Measurements from ENCODE around the gene C17orf113. TPM values are rescaled to one million over a fixed set of nuclear protein-coding genes. Genes with fewer than 3 reads are reported as not detected.
"Not testable (repeated sequence)": the region's sequence is repeated elsewhere in the genome, so short reads cannot be mapped to it uniquely, and the experiment has no call there.

The C17orf113 gene
- total RNA-seq, 1 donor from 2014 or later, result 2.2 TPM

- no peak overlapping the region for H3K27ac Mint-ChIP-seq (ENCODE audit: unreplicated experiment)
- no peaks in the 10 kb centered on the region for H3K27me3 Mint-ChIP-seq (ENCODE audit: low read depth)
- H3K9me3 Mint-ChIP-seq, result peaks cover 3% of the 10 kb centered on the region
- H3K4me3 Mint-ChIP-seq, result peak overlapping the region; percentile 31
- H3K4me1 Mint-ChIP-seq, result peaks cover 54% of the 10 kb centered on the region
- DNase-seq (ENCODE audit: low read depth, low spot score), result no peak
- peaks cover 9% of the 10 kb centered on the region for H3K36me3 Mint-ChIP-seq (ENCODE audit: low read depth)
- TF ChIP-seq, protein P1, sequence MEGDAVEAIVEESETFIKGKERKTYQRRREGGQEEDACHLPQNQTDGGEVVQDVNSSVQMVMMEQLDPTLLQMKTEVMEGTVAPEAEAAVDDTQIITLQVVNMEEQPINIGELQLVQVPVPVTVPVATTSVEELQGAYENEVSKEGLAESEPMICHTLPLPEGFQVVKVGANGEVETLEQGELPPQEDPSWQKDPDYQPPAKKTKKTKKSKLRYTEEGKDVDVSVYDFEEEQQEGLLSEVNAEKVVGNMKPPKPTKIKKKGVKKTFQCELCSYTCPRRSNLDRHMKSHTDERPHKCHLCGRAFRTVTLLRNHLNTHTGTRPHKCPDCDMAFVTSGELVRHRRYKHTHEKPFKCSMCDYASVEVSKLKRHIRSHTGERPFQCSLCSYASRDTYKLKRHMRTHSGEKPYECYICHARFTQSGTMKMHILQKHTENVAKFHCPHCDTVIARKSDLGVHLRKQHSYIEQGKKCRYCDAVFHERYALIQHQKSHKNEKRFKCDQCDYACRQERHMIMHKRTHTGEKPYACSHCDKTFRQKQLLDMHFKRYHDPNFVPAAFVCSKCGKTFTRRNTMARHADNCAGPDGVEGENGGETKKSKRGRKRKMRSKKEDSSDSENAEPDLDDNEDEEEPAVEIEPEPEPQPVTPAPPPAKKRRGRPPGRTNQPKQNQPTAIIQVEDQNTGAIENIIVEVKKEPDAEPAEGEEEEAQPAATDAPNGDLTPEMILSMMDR (conservative IDR thresholded peaks at IDR 0.05), result no peak
Measured at GRCh38 chr17:42023524-42024349, 26.7 kb downstream of the C17orf113 start.

- not testable (repeated sequence) for DNase-seq (ENCODE audit: low read depth, low spot score); H3K27ac Mint-ChIP-seq (ENCODE audit: unreplicated experiment); H3K9me3 Mint-ChIP-seq; H3K27me3 Mint-ChIP-seq (ENCODE audit: low read depth); H3K36me3 Mint-ChIP-seq (ENCODE audit: low read depth)
- peak overlapping the region; percentile 97 for H3K4me3 Mint-ChIP-seq
- peaks cover 51% of the 10 kb centered on the region for H3K4me1 Mint-ChIP-seq
Measured at GRCh38 chr17:42020845-42021244, 29.6 kb downstream of the C17orf113 start.

DNA sequence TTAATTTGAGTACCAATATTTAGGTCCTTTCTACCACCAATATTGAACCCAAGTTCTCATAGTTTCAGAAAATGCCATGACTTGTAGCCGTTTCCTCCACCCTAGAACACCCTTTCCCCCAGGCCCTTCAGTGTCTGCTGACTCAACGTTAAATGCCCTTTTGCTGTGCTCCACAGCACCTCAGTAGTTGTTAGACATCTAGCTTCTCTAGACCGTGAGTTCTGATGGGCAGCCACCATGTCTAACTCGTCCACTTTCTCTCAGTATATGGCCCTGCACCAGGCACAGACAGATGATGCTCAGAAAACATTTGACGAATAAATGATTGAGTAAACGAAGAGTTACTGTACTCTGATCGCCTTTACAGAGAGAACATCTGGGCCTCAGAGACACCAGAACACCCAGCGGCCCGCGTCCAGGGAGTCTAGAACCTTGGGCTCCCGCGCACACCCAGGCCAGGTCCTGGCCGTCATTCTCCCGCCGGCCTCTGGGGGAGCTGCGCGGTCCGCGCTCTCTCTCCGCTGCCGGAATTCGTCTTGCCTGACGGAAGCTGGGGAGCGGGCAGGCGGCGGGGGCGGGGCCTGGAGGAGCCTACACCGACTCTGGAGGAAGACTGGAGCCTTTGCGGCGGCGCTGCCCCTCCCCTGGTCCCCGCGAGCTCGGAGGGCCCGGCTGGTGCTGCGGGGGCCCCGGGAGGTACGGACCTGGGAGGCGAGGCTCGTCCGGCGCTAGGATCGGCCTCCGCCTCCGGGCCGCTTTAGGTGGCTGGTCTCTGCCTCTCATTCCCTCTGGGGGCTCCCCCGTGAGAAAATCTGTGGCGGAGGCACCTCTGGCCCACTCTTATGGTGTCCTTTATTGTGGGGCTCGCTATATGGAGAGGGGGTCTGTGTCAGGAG is 30.6 kb downstream of the C17orf113 start, which contains the start of gene NKIRAS2:
Gene NKIRAS2 (plus strand): TSS at position 582 of the 896 bp plus-strand sequence. CDS start 1,488 bp downstream, outside the sequence.
- no peaks in the 10 kb centered on the region for H3K27me3 Mint-ChIP-seq (ENCODE audit: low read depth)
- TF ChIP-seq, protein P1 (conservative IDR thresholded peaks at IDR 0.05), result peak; percentile 86
- DNase-seq (ENCODE audit: low read depth, low spot score), result peak; percentile 90
- H3K36me3 Mint-ChIP-seq (ENCODE audit: low read depth), result peaks cover 7% of the 10 kb centered on the region
- H3K4me3 Mint-ChIP-seq, result peak within 1 kb of the TSS; percentile 97
- H3K9me3 Mint-ChIP-seq, result peaks cover 3% of the 10 kb centered on the region
- H3K4me1 Mint-ChIP-seq, result peaks cover 54% of the 10 kb centered on the region
- peak within 1 kb of the TSS; percentile 89 for H3K27ac Mint-ChIP-seq (ENCODE audit: unreplicated experiment)

- no peak overlapping the region for H3K27ac Mint-ChIP-seq (ENCODE audit: unreplicated experiment)
- peaks cover 3% of the 10 kb centered on the region for H3K9me3 Mint-ChIP-seq
- TF ChIP-seq, protein P1 (conservative IDR thresholded peaks at IDR 0.05), result no peak
- H3K4me1 Mint-ChIP-seq, result peaks cover 52% of the 10 kb centered on the region
- no peak for DNase-seq (ENCODE audit: low read depth, low spot score)
- H3K36me3 Mint-ChIP-seq (ENCODE audit: low read depth), result peaks cover 6% of the 10 kb centered on the region
- H3K27me3 Mint-ChIP-seq (ENCODE audit: low read depth), result no peaks in the 10 kb centered on the region
- peak overlapping the region; percentile 97 for H3K4me3 Mint-ChIP-seq
Measured at GRCh38 chr17:42018988-42019387, 31.4 kb downstream of the C17orf113 start.

DNA sequence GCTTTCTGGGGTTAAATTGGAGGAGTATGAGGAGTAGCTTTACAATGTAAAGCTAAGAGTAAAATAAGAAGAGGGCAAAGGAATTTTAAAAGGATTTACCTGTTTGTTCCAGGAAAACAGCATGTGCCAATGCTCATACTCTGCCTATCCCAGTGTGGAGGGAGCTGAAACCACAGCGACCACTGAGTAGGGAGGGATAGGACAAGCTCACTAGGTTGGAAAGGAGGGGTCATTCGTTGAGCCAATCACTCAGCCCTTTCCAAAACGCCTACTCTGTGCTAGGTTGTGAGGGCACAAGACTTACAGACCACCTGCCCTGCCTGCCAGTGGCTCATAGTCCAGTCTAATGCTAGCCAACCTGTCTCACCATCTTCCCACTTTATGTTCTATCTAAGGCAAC is 32.1 kb downstream of the C17orf113 start:
- Mint-ChIP-seq H3K4me1 (peaks cover 56% of the 10 kb centered on the region), H3K27ac (ENCODE audit: unreplicated experiment) (no peak overlapping the region), H3K9me3 (peaks cover 3% of the 10 kb centered on the region), H3K36me3 (ENCODE audit: low read depth) (peaks cover 6% of the 10 kb centered on the region), H3K27me3 (ENCODE audit: low read depth) (no peaks in the 10 kb centered on the region), H3K4me3 (peak overlapping the region; percentile 97)
- TF ChIP-seq, protein P1 (conservative IDR thresholded peaks at IDR 0.05), result no peak
- no peak for DNase-seq (ENCODE audit: low read depth, low spot score)
